ENCODE data around the gene CASQ1.

The CASQ1 gene

DNA sequence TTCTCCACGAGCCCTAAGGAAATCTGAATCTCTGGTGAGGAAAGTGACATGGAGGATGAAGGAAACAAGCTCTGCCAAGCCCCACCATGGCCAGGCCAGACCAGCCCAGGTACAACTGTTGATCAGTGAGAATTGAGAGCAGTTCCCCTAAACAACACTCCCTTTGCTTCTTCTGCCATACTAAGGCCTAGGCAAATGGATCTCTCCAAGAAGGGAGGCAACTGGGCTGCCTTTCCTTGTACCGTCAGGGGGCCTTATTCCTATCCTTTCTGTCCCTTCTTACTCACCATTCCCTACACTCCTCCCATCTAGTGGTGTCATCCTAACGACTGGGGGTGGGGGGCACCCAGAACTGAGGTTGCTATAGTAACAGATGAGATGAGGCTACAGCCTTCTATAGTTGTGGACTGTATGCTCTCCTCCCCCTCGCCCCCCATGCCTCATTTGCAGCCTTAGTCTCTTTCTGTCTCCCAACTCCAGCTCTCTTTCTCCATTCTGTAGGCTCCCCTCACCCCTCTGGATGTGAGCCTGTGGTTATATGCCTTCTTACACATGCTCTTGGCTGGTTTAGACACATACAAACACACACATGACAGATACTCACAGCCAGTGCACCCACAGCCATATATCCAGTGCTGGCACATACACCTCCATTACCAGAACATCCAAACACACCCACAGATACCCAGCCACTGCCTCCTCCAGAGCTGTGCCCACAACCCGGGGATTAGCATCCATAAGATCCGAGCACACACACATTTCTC, 18.4 kb downstream of the CASQ1 start:
- Mint-ChIP-seq H3K4me3 (peak overlapping the region; percentile 34 to 51 (median 45)), H3K9me3 (no peaks in the 10 kb centered on the region), H3K27me3 (ENCODE audit: low read depth) (no peaks in the 10 kb centered on the region), H3K27ac (peak overlapping the region; percentile 40 to 74 (median 50)), H3K36me3 (ENCODE audit: low read depth) (peaks cover 48% of the 10 kb centered on the region), H3K4me1 (peaks cover 63% of the 10 kb centered on the region)
- TF ChIP-seq, protein P1, sequence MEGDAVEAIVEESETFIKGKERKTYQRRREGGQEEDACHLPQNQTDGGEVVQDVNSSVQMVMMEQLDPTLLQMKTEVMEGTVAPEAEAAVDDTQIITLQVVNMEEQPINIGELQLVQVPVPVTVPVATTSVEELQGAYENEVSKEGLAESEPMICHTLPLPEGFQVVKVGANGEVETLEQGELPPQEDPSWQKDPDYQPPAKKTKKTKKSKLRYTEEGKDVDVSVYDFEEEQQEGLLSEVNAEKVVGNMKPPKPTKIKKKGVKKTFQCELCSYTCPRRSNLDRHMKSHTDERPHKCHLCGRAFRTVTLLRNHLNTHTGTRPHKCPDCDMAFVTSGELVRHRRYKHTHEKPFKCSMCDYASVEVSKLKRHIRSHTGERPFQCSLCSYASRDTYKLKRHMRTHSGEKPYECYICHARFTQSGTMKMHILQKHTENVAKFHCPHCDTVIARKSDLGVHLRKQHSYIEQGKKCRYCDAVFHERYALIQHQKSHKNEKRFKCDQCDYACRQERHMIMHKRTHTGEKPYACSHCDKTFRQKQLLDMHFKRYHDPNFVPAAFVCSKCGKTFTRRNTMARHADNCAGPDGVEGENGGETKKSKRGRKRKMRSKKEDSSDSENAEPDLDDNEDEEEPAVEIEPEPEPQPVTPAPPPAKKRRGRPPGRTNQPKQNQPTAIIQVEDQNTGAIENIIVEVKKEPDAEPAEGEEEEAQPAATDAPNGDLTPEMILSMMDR (IDR thresholded peaks at IDR 0.05; ENCODE audit: unreplicated experiment in 3 of 3) = no peak

DNA sequence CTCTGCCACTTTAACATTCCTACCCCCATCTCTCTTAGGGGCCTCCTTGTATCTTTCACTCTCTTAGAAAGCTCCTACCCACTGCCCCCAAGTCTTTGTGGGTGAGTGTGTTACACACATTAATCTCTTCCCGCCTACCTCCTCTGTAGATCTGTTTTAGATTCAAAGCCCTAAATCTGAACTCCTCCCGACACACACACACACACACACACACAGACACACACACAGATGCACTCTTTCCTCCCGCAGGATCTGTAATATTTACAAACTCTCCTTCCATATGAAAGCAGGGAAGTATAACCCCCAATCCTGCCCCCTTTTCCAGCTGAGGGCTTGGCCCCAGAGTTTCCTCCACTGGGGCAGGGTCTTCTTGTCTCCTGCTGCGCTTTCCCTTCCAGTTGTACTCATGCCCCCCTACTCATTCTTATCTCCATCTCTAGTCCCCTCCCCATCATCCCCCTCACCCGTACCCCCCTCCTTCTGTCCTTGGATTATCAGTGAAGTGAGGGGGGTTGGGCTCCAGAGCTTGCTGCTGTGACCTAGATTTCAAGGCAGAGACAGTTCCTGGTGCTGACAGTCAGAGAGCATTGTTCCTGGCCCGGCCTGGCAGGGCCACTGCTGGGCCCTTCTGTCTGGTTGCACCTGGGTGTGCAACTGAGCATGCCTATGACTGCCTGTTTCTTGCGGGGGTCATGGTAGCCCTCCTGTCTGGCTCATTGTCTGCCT, 19.1 kb downstream of the CASQ1 start:
- TF ChIP-seq, protein P1 (IDR thresholded peaks at IDR 0.05; ENCODE audit: unreplicated experiment in 3 of 3) = no peak
- H3K27ac Mint-ChIP-seq = peak overlapping the region; percentile 40 to 74 (median 50)
- no peaks in the 10 kb centered on the region for H3K27me3 Mint-ChIP-seq (ENCODE audit: low read depth)
- peaks cover 55% of the 10 kb centered on the region for H3K4me1 Mint-ChIP-seq
- H3K9me3 Mint-ChIP-seq = no peaks in the 10 kb centered on the region
- peaks cover 55% of the 10 kb centered on the region for H3K36me3 Mint-ChIP-seq (ENCODE audit: low read depth)
- H3K4me3 Mint-ChIP-seq = peak overlapping the region; percentile 3 to 51 (median 45)

DNA sequence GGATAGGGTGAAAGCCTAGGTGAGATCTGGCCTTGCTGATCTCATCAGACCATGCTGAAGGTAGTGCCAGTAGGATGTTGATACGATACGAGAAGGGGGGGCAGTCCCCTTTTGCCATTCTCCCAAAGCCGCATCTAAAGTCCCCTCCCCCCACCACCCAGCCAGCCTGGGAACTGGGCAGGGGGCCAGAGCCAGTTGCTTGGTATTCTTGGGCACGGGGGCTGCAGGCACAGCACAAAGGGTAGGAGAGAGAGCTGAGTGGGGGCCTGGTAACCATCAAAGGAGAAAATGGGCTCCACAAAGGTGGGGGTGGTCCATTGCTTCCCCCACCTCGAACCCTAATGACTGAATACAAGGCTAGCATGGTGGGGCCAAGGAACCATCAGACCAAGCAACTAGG, 20.2 kb downstream of the CASQ1 start:
- H3K36me3 Mint-ChIP-seq (ENCODE audit: low read depth) = peaks cover 66% of the 10 kb centered on the region
- peak overlapping the region; percentile 21 to 74 (median 39) for H3K27ac Mint-ChIP-seq
- H3K4me3 Mint-ChIP-seq = no peak overlapping the region
- no peaks in the 10 kb centered on the region for H3K9me3 Mint-ChIP-seq
- H3K27me3 Mint-ChIP-seq (ENCODE audit: low read depth) = no peaks in the 10 kb centered on the region
- TF ChIP-seq, protein P1 (IDR thresholded peaks at IDR 0.05; ENCODE audit: unreplicated experiment in 3 of 3) = no peak
- peaks cover 53% of the 10 kb centered on the region for H3K4me1 Mint-ChIP-seq

DNA sequence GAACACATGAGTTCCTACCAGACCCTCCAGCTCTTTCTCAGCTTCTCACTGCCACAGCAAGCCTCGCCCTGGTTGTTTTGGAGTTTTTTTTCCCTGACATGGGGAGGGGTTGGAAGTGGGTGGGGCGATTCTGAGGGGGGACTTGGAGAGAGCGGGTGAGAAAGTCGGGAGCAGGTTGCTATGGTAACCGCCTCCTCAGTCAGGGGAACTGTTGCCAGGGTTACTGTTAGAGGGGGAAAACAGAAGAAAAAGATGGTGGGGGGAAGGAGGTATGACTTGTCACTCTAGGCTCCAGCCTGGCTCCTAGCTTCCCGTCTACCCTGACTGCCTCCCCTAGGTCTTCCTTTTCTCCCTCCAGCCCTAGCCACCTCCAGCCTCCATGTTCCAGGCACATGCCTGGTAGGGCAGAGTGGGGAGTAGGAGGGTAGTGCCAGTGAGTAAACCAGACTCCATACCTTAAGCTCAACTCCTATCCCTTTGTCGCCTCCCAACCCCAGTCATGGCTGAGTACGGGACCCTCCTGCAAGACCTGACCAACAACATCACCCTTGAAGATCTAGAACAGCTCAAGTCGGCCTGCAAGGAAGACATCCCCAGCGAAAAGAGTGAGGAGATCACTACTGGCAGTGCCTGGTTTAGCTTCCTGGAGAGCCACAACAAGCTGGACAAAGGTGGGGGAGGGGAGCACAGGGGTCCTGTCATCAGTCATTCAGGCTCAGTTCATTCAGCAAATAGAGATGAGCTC, 20.8 kb downstream of the CASQ1 start:
- Mint-ChIP-seq H3K4me1 (peaks cover 51% of the 10 kb centered on the region), H3K36me3 (ENCODE audit: low read depth) (peaks cover 73% of the 10 kb centered on the region)
- TF ChIP-seq, protein P1 (IDR thresholded peaks at IDR 0.05; ENCODE audit: unreplicated experiment in 3 of 3) = no peak

DNA sequence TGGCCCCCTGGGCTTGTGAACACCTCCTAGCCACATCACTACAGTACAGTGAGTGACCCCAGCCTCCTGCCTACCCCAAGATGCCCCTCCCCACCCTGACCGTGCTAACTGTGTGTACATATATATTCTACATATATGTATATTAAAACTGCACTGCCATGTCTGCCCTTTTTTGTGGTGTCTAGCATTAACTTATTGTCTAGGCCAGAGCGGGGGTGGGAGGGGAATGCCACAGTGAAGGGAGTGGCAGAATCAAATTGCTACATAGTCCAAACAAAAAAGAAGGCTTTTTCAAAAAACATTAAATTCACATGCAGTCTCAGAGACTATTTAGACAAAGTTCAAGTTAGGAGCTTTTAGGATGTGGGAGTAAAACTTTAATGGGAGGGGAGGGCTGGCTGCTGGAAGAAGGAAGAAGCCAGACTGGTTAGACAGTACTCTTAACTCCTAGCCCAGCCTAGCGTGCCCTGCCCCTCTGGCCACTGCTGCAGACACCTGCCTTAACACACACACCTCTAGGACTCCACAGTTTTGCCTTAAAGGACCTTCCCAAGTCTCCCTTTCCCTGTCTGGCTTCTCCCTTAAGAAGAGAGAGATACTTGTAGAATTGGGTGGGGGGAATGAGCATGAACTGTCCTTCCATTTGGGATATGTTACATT, 24.2 kb downstream of the CASQ1 start:
- TF ChIP-seq, protein P1 (IDR thresholded peaks at IDR 0.05; ENCODE audit: unreplicated experiment in 3 of 3) = no peak
- peak overlapping the region; percentile 70 to 84 (median 81) for H3K27ac Mint-ChIP-seq
- peaks cover 45% of the 10 kb centered on the region for H3K4me1 Mint-ChIP-seq
- peak overlapping the region in 1 of 3 experiments; percentile 18 for H3K4me3 Mint-ChIP-seq
- peaks cover 85% of the 10 kb centered on the region for H3K36me3 Mint-ChIP-seq (ENCODE audit: low read depth)
- no peaks in the 10 kb centered on the region for H3K27me3 Mint-ChIP-seq (ENCODE audit: low read depth)
- H3K9me3 Mint-ChIP-seq = no peaks in the 10 kb centered on the region

More for the DNA sequence above, 20.8 kb downstream of the CASQ1 start:
- no peak overlapping the region for H3K4me3 Mint-ChIP-seq
- H3K27me3 Mint-ChIP-seq (ENCODE audit: low read depth) = no peaks in the 10 kb centered on the region
- H3K27ac Mint-ChIP-seq = no peak overlapping the region
- H3K9me3 Mint-ChIP-seq = no peaks in the 10 kb centered on the region
